Suprapubic skin (tissue), 3 donors: Measurements from ENCODE around the gene PLCXD3.

Source experiments
- CTCF ChIP-seq, 2 donors: fragments of 200-600 bp in 1 of 2; fragments of 450-650 bp in 1 of 2; sonication (generic) in 1 of 2; IDR thresholded peaks; one replicate each; pipeline ENCODE4 v1.5.1; 2016 to 2019; ENCODE audit warnings: antibody characterized with exemption in 2 of 2, mild to moderate bottlenecking in 1 of 2, moderate library complexity in 1 of 2
- EP300 ChIP-seq: sonication (generic); formaldehyde crosslinking; IDR thresholded peaks from one replicate; pipeline ENCODE4 v1.6.1; 2017; ENCODE audit warnings: antibody characterized with exemption
- POLR2A ChIP-seq, 2 donors: fragments of 450-650 bp; IDR thresholded peaks; one replicate each; pipeline ENCODE4 v1.6.1; 2017; ENCODE audit warnings: antibody characterized with exemption in 2 of 2, mild to moderate bottlenecking in 2 of 2, moderate library complexity in 2 of 2

GRCh38 chr5:41410737-41411136 lies 99.7 kb downstream of the PLCXD3 start:
- TF ChIP-seq CTCF (IDR thresholded peaks at IDR 0.05), result no peak
- no peak for TF ChIP-seq POLR2A (IDR thresholded peaks at IDR 0.05)
- no peak for TF ChIP-seq EP300
